Skeletal muscle cell (primary cell): ENCODE results near the gene ZFAND3.

ENCODE experiments used
- DNase-seq: peaks from one replicate; pipeline ENCODE4 v3.0.0-alpha.2; 2010; ENCODE audit warnings: low read depth
- H3K4me3 ChIP-seq: 2 replicates; pipeline ENCODE4 v1.5.1; 2011; ENCODE audit warnings: low read depth, mild to moderate bottlenecking, control low read depth, low read length, moderate library complexity

The ZFAND3 gene

DNA sequence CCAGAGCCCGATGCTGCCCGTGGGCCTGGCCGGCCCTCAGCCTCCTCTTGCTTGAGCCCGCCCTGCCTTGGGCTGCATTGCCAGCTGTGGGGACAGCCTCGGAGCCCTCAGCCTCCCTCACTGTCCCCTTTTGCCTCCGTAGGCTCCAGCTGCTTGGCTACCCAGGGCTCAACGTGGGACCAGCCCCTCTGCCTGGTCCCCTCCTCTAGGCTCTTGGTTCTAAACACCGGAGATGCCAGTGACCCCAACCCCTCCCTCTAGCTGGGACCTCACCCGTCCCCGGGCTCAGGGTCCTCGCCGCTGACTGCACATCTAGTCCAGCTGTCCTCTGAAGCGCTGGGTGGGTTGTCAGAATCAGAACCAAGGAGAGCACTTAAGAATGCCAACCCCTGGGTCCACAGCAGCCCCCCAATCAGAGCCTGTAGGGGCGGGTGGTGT is 345.2 kb downstream of the ZFAND3 start:
- no peak for DNase-seq
- H3K4me3 ChIP-seq = no peak overlapping the region

DNA sequence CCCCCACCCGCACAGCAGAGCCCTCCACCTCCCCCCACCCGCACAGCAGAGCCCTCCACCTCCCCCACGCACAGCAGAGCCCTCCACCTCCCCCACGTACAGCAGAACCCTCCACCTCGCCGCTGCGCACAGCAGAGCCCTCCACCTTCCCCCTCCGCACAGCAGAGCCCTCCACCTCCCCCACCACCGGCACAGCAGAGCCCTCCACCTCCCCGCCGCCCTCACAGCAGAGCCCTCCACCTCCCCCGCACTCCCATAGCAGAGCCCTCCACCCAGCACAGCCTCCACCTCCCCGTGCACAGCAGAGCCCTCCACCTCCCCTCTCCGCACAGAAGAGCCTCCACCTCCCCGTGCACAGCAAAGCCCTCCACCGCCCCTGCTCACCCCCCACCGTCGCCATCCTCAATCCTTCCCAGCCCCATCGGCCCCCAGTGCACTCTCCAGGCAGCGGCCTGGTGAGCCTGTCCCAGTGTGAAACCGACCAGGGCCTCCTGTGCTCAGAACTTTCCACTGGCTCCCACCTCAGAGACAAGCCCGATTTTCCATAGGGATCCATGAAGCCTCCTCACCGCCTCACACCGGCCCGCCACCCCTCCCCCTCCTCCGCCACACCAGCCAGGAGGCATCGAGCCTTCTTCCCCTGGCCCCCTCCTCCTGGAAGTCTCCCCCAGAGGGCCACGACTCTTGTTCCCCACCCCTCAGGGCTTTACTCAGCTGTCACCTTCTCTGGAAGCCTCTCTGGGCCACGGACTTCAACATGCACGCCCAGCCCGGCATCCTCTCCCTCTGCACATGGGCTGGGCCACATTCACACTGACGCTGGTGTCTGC is 347.1 kb downstream of the ZFAND3 start:
- no peak overlapping the region for H3K4me3 ChIP-seq
- DNase-seq = no peak

DNA sequence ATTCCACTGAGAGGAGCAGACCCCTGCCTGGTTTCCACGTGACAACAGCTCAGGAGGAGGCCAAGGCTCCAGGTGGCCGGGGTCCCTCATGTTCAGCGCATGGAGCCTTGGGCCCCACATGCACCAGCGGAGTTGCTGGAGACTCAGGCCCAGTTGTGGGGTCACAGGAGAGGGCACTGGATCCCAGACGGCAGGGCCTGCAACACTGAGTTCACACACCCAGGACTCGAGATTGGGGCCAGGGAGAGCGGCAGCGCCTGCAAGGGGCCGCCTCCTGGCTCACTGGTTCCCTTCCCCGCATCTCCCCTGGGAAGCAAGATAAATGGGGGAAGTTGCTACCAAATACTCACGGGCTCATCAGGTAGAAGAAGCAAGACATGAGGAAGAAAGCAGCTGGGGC is 348.1 kb downstream of the ZFAND3 start:
- no peak for DNase-seq
- no peak overlapping the region for H3K4me3 ChIP-seq

DNA sequence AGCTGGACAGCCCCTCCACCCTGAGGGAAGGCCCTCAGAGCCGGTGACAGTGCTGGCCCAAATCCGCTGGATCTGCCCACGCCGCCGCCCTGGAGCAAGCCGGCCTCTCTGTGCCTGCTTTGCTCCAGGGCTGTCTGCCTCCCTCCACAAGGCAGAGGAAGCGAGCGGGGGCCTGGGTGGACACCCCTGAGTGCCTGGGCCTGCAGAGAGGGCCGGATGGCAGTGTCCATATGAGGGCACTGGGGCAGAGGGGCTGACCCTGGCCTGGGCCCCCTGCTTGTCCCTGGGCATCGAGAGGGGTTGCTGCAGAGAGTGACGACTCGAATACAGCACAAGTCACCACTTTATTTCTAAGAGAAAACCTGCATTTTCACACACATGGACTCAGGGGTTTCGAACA is 348.6 kb downstream of the ZFAND3 start:
- no peak for DNase-seq
- H3K4me3 ChIP-seq = no peak overlapping the region

DNA sequence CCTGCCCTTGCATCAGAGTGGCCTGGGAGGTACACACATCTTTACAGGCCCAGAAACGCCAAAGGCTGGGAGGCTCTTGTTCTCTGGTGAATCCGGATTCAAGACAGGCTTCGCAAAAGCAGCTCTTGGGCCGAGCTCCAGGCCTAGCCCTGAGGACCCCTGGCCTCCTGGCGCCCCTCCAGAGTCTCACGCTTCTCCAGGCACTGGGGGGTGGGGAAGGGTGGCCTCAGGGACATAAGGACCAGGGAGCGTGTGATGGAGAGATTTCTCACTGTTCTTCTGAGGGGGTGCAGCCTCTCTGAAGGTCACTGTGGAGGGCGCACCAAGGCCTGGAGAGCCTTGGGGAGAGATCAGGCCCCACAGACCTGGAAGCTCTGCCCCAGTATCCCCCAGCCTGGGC is 349.2 kb downstream of the ZFAND3 start:
- no peak for DNase-seq
- H3K4me3 ChIP-seq = no peak overlapping the region

DNA sequence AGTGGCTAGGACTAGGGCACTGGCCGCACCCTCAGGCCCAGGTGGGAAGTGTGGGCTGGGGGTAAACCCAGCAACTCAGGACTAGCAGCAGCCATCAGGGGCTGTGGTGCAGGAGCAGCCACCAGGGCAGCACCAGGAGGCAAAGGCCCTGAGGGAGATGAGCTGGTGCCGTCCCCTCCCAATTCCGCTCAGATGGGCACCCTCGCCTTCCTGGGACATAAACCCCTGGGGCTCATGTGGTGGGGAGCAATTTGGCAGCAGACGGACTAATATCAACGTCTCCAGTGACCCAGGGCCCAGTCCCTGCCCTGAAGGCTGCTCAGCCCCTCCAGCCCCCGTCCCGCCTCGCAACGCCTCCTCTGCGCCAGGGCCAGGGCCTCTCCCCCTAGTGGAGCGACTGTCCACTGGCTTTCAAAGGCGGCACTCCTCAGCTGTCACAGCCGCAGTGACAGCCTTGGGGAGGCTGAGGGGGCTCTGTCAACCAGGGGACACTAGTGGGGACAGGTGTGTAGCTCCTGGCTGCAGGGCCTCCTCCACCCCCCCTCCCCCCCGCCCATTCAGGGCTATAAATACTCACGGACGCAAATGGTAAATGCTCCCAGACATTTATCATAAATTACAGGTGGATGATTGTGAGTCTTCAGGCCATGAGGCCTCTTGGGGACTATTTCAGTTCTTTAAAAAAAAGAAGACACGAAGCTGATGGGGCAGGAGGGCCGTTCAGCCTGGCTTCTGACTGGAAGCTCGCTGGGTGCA is 349.9 kb downstream of the ZFAND3 start:
- no peak for DNase-seq
- H3K4me3 ChIP-seq = no peak overlapping the region

DNA sequence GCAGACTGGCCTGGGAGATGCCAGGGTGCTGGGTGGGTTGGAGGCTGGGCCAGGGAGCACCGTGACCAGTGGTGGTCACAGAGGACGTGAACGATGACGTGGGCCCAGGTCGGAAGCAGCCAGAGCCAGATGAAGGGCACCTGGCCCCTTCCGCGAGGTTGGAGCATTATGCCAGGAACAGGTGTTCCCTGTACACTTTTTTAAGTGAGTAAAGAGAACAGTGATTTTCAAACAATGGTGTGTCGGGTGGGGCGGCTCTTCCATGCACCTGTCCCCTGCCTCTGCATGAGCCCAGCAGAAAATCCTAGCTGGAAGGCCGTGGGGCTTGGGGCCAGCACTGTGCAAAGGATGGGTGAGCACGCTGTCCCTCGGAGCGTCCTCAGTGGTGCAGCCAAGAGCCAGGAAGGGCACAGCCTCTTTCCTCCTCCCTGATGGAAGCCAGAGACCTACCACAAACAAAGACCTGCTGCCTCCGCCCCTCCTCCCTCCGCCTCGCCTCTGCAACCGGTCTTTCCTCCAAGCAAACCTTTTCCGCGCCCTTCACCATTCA is 350.5 kb downstream of the ZFAND3 start:
- H3K4me3 ChIP-seq = no peak overlapping the region
- no peak for DNase-seq

DNA sequence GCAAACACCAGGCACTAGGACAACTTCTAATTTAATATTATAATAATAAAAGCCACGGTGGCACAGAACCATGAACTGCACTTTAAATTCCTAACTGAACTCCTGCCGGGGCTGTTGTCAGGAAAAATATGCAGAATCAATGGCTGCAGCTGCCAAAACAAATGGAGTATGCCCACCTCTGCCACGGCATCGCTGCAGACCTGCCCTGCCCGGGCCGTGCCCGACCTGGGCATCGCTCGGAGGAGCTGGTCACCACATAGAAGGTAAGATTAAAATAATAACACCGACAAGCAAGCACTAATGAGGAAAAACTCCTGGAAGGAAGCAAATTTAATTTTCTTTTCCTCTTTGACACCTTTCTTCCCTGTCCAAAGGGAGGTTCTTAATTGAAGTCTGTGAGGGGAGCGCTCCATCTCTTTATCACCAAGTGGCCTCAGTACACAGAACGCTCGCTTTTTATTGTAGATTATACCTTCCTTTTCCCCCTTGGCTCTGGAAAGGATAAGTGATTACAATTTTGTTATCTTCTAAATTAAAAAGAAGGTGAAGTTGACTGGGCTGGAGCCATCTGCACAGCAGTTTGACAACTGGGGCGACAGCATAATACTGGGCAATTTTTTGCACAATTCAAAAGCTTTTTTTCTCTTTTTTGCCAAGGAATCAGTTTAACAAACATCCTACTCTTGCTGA is 351.3 kb downstream of the ZFAND3 start:
- no peak for DNase-seq
- H3K4me3 ChIP-seq = no peak overlapping the region

DNA sequence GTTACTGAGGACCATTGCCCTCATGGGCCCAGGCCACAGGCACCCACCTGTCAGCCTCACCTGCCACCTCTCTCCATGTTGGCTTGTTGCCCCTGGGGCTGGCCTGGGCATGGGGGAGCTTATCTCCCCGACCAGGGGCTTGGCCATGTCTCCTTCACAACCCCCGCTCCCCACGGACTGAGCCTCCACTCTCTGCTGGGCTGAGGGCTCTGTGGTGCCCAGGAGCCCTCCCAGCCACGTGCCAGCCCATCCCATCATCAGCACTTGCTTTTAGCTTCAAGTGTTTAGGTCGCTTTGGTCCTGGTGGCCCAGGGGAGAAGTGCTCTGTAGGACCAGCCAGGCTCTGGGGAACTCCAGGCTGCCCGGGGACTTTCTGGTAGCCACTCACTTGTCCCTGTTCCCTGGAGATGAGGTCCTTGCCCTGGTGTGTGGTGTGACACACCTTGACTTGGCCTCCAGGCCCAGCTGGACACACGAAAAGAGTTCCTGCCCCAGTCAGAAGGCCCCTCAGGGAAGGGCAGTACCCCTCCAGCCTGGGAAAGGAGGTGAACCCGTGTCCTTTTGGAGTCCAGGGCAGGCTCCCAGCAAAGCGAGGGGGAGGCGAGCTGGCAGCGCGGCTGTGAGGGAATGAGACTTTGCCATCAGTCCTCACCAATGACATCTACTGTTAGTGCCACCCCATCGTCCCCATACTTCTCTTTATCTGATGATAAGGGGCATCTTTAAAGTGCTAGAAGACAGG is 352.6 kb downstream of the ZFAND3 start:
- H3K4me3 ChIP-seq = no peak overlapping the region
- no peak for DNase-seq

DNA sequence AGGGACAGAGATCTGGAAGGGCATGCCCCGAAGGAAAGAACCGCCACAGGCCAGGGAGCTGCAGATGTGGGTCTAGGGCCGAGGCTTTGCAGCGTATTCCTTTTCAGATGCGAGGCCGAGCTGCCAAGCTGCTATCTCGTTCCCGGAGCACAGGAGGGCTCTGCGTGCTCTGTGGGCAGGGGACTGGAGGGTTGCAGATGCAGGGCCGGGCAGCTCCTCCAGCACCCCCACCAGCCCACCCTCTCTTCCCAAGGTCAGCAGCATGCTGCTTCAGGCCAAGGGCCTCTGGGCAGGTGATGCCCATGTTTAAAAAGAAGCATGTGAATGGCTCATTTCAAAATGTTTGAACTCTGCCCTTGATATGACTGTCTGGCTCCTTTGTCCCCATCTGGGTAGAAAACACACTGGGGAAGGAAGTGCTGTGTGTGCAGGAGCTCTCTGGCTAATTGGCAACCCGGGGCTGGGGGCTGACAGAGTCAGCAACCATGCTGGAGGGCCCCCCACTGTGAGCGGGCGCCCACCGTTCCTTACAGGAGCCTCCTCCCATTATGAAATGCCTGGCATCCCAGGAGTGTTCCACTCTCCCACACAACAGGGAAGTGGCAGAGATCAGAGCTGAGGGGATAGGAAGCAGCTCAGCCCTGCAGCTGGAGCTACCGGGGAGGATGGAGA is 353.3 kb downstream of the ZFAND3 start:
- no peak overlapping the region for H3K4me3 ChIP-seq
- no peak for DNase-seq

DNA sequence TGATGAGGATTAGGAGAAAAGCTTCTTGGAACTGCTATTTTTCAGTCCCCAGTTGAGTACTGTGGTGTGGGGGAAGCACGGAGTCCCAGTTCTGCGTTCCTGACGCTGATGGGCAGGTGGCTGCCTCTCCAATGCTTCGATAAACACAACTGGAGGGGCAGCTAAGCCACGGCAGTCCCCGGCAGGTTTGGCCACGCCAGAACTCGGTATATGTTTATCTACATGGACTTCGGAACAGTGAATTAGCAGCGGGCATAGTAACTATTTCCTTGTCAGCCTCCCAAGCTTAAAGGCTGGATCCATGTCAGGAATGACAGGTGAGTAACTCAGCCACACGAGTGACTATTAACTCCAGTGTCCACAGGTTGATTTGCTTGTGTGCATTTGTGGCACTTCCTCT is 354.4 kb downstream of the ZFAND3 start:
- no peak for DNase-seq
- no peak overlapping the region for H3K4me3 ChIP-seq

DNA sequence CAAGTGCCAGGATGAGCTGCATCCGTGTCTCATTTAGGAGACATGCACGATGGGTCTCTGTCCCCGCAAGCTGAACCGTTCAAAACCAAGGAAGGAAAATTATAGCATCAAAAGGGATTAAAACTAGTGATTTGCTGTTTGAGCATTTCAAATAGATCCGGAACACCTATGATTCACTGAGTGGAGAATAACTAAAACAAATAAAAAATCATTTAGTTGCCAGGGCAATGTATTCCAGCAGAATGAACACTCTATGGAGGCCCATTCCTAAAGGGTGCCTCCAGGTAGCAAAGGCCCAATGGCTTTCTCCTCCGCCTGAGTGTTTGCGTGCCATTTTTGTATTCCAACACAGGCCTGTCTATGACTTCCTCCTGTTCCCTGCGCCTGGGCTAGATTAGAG is 354.8 kb downstream of the ZFAND3 start:
- no peak overlapping the region for H3K4me3 ChIP-seq
- DNase-seq = no peak

DNA sequence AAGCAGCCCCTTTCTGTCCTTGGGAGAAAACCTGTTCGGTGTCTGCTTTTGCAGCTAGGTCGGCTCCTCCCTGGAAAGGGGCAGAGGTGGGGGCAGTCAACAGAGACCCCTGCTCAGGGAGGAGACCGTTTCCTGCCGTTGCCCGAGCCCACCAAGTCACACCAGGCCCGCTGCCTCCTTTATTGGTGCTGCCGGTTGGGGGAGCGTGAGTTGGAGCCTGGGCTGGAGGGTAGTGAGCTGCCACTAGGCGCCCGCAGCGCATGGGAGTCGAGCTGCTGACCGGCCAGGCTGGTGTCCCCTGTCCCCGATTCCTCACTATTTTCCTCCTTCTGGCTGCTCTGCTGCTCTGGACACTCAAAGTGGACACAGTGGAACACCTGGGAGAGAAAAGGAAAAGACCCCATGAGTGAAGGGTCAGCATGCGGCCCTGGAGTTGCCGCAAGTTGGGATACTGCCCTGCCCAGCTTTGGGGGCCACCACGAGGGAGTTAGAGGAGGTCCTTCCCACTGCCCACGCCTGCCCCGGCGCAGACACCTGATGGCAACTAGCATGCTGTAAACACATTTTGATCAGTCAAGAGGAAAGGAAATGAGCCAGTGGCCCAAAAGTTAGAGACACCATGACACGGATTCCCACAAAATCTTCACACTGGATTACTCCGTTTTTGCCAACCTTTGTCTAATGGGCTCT is 355.4 kb downstream of the ZFAND3 start:
- DNase-seq = no peak
- no peak overlapping the region for H3K4me3 ChIP-seq

DNA sequence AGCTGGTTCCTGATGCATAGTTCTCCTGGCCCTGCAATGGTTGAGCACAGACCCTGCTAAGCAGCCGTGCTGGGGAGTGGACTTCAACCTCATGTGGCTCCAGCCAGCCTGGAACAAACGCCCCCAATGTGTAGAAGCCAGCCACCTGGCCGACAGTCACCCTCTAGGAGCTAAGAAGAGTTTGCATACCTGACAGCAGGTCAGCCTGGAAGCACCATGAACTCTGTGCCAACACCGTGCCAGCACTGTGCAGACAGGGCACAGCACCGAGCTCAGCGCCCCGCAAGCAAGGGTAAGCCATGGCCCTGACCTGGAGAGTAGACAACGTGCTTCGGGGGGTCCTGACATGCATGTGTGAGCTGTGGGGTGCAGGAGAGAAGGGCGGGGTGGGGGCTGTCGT is 356.3 kb downstream of the ZFAND3 start:
- no peak overlapping the region for H3K4me3 ChIP-seq
- no peak for DNase-seq

DNA sequence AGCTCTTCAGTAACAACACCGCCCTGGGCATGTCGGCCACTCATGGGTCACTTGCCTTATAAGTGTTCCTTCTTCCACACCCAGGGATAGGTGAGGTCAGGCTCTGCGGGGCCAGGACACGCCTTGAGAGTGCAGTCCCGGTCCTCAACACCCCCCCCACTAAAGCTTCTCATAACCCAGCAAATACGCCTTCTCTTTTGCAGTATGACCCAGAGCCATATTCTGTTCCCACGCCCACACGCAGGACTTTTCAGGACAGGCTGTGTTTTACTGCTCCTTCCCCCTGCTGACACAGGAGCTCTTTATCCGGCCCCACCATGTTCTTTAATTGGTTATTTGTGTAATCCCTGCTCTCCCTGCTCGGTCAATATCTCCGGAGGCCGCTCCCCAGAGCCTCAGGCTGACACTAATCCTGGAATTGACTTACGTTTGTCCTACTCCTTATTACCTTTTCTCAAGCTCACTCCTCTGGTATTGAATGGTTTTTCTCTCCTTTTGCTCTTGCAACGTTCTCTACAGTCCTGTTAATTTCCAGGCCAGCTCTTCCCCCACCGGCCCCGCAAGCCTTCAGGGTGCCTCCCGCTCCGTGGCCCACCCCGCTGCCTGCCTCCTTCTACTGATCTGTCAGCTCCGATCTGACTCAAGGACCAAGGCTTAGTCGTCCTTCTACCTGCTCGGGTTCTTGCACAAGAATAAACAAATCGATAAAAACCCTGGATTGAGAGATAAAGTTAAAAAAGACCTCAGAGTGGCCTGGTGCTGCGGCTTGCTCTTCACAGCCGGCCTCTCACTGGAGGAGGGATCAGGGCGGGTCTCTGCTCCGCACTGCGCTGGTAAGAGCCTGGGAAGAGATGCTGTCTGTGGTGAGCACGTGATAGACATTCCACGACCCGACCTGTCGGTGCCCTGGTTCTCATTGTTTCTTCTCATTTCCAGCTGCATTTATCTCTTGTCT is 357.5 kb downstream of the ZFAND3 start:
- H3K4me3 ChIP-seq = no peak overlapping the region
- peak; percentile 29 for DNase-seq

DNA sequence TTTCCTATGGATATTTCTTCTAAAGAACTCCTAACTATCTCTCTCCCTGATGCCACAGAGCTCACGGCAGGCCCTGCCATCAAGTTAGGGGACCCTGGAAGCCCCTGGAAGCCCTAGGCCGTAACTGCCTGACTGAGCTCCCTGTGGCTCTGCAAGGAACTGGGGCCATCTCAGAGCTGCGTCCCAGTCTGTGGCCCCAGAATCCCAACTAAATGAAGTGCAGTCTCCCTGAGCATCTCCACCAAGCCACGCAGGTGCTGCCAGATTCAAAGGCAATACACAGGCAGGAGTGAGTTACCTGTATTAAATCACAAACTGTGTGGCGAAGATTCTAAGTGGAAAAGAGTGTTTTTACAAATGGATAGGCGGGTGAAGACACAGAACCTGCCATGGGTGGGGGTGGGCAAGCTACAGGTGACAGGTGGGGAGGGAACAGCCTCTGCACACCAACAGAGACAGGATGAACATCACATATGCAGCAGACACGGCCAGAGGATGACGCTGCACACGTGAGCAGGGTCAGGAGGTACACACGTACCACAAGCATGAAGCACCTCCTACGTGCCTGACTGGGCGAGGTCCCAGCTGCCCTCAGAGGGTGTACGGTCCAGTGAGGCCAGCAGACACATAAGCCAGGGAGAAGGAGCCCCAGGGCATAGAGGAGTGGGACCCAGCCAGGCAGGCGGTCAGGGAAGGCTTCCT is 358.5 kb downstream of the ZFAND3 start:
- no peak for DNase-seq

DNA sequence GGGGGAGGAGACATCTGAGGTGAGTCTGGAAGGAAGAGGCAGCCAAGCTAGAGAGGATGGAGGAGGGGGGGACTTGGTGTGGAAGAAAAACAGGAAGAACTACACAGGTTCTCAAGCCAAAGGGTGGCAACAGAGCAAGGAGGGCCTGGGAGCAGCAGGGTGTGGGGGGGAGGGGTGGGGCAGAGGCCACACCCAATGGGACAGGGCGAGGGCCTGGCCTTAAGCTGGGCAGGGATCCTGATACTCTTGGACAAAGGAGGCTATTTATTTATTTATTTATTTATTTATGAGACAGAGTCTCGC is 359.0 kb downstream of the ZFAND3 start:
- DNase-seq = no peak

More for the DNA sequence above, 358.5 kb downstream of the ZFAND3 start:
- H3K4me3 ChIP-seq = no peak overlapping the region

More for the DNA sequence above, 359.0 kb downstream of the ZFAND3 start:
- no peak overlapping the region for H3K4me3 ChIP-seq
